Neuronal stem cell (in vitro differentiated cells): ENCODE data around the gene PIK3R1.

Experiments used
- DNase-seq: peaks from one replicate; pipeline ENCODE4 v3.0.0-alpha.2; 2013; ENCODE audit warnings: low spot score
- H2AFZ ChIP-seq: one replicate; pipeline ENCODE4 v1.6.1; 2013; ENCODE audit warnings: mild to moderate bottlenecking, low read length, inconsistent platforms
- H2AK5ac ChIP-seq: 2 replicates; pipeline ENCODE4 v1.6.1; 2013; ENCODE audit warnings: low read depth, mild to moderate bottlenecking, inconsistent platforms, low read length, moderate library complexity, mixed read lengths
- H2BK120ac ChIP-seq: 2 replicates; pipeline ENCODE4 v1.6.1; 2013; ENCODE audit warnings: low read depth, mild to moderate bottlenecking, inconsistent platforms, low read length, moderate library complexity, mixed read lengths
- H2BK12ac ChIP-seq: one replicate; pipeline ENCODE4 v1.6.1; 2013; ENCODE audit warnings: low read length, inconsistent platforms
- H2BK15ac ChIP-seq: 2 replicates; pipeline ENCODE4 v1.6.1; 2013; ENCODE audit warnings: mild to moderate bottlenecking, low read length, inconsistent platforms, mixed read lengths
- H2BK5ac ChIP-seq: one replicate; pipeline ENCODE4 v1.6.1; 2013; ENCODE audit warnings: inconsistent platforms, mild to moderate bottlenecking, low read length, moderate library complexity
- H3K14ac ChIP-seq: one replicate; pipeline ENCODE4 v1.6.1; 2013; ENCODE audit warnings: low read length, inconsistent platforms
- H3K18ac ChIP-seq: 2 replicates; pipeline ENCODE4 v1.6.1; 2013; ENCODE audit warnings: low read length, inconsistent platforms
- H3K23ac ChIP-seq: 2 replicates; pipeline ENCODE4 v1.6.1; 2013; ENCODE audit warnings: low read depth, mild to moderate bottlenecking, mixed read lengths, low read length, inconsistent platforms; ENCODE audit not compliant: poor library complexity
- H3K27ac ChIP-seq: replicated peaks from 3 replicates; pipeline ENCODE4 v1.5.1; 2013; ENCODE audit warnings: low read length, inconsistent platforms
- H3K27me3 ChIP-seq, 3 experiments: 2 replicates each; pipeline ENCODE4 v1.6.1; 2013; ENCODE audit warnings: low read length in 3 of 3, mild to moderate bottlenecking in 2 of 3, inconsistent platforms in 1 of 3, low read depth in 1 of 3, mixed read lengths in 1 of 3, moderate library complexity in 1 of 3; ENCODE audit not compliant: control insufficient read depth in 3 of 3, insufficient read depth in 3 of 3
- H3K36me3 ChIP-seq, 2 donors: replicated peaks in 1 of 2; 2 replicates each; pipeline ENCODE4 v1.6.1; 2013; ENCODE audit warnings: low read length in 2 of 2; ENCODE audit not compliant: control insufficient read depth in 2 of 2, insufficient read depth in 2 of 2
- H3K4ac ChIP-seq: 2 replicates; pipeline ENCODE4 v1.6.1; 2013; ENCODE audit warnings: inconsistent platforms, mild to moderate bottlenecking, low read length, moderate library complexity
- H3K4me1 ChIP-seq, 2 donors: 1 replicate in 1 of 2; 2 replicates in 1 of 2; pipeline ENCODE4 v1.6.1; 2013; ENCODE audit warnings: low read length in 2 of 2, low read depth in 1 of 2; ENCODE audit not compliant: control insufficient read depth in 2 of 2, insufficient read depth in 1 of 2
- H3K4me2 ChIP-seq: one replicate; pipeline ENCODE4 v1.6.1; 2013; ENCODE audit warnings: mild to moderate bottlenecking, low read length, inconsistent platforms; ENCODE audit not compliant: insufficient read depth, poor library complexity, severe bottlenecking
- H3K4me3 ChIP-seq, 2 donors: 2 replicates each; pipeline ENCODE4 v1.5.1; 2013; ENCODE audit warnings: low read length in 2 of 2, mild to moderate bottlenecking in 2 of 2, inconsistent platforms in 1 of 2, moderate library complexity in 1 of 2
- H3K79me1 ChIP-seq: one replicate; pipeline ENCODE4 v1.6.1; 2013; ENCODE audit warnings: low read depth, mild to moderate bottlenecking, inconsistent platforms, low read length, moderate library complexity
- H3K9ac ChIP-seq: one replicate; pipeline ENCODE4 v1.6.1; 2013; ENCODE audit warnings: mild to moderate bottlenecking, low read depth, low read length, inconsistent platforms; ENCODE audit not compliant: poor library complexity
- H3K9me3 ChIP-seq, 2 donors: replicated peaks in 1 of 2; 2 replicates each; pipeline versions ENCODE3 to v1.6.1; 2013; ENCODE audit warnings: low read length in 2 of 2, mild to moderate bottlenecking in 2 of 2, inconsistent platforms in 1 of 2, low read depth in 1 of 2, mixed read lengths in 1 of 2, moderate library complexity in 1 of 2; ENCODE audit not compliant: control insufficient read depth in 2 of 2, insufficient read depth in 1 of 2
- H4K8ac ChIP-seq: one replicate; pipeline ENCODE4 v1.6.1; 2013; ENCODE audit warnings: low read depth, mild to moderate bottlenecking, inconsistent platforms, low read length, moderate library complexity
- H4K91ac ChIP-seq: one replicate; pipeline ENCODE4 v1.6.1; 2013; ENCODE audit warnings: low read length, low read depth, mild to moderate bottlenecking, inconsistent platforms; ENCODE audit not compliant: poor library complexity
- WGBS, 2 donors: extraction: QIAGEN DNeasy Blood & Tissue Kit; methylation state at CpG; one replicate each; pipeline ENCODE4 v1.1.7; 2013; ENCODE audit warnings: missing lambda C conversion rate in 2 of 2, mixed read lengths in 1 of 2; ENCODE audit not compliant: insufficient read length in 2 of 2, insufficient replicate concordance in 1 of 2; ENCODE audit errors: extremely low coverage in 2 of 2; 5-methylcytosine and 5-hydroxymethylcytosine counted together

Gene PIK3R1

GRCh38 chr5:68225911-68226545 lies 10.5 kb downstream of the PIK3R1 start:
- Histone ChIP-seq H2BK12ac (no peak overlapping the region), H2AFZ (no peak overlapping the region), H3K79me1 (peaks cover 2% of the 10 kb centered on the region), H3K9ac (no peak overlapping the region), H3K23ac (no peak overlapping the region), H4K91ac (no peak overlapping the region), H4K8ac (no peak overlapping the region), H3K9me3 (peaks cover 0 to 5% of the 10 kb centered on the region in 2 donors), H3K27ac (no peak overlapping the region), H2BK5ac (no peak overlapping the region), H3K36me3 (peaks cover 14 to 56% of the 10 kb centered on the region in 2 donors), H3K14ac (no peak overlapping the region), H2BK15ac (no peak overlapping the region), H3K4me1 (peaks cover 0 to 6% of the 10 kb centered on the region in 2 donors), H2BK120ac (no peak overlapping the region), H3K4me3 (no peak overlapping the region), H3K4ac (no peak overlapping the region), H3K18ac (no peak overlapping the region), H3K27me3 (no peaks in the 10 kb centered on the region), H3K4me2 (no peak overlapping the region), H2AK5ac (no peak overlapping the region)
- WGBS, 2 donors: no CpG with 5 or more reads among the region's 15 CpGs
- DNase-seq: no peak

GRCh38 chr5:68226546-68227073 lies 11.1 kb downstream of the PIK3R1 start:
- no peak for DNase-seq
- Histone ChIP-seq H3K4me3 (no peak overlapping the region), H3K23ac (no peak overlapping the region), H3K79me1 (peaks cover 2% of the 10 kb centered on the region), H3K9me3 (no peaks in the 10 kb centered on the region), H3K14ac (no peak overlapping the region), H3K27ac (no peak overlapping the region), H2AFZ (no peak overlapping the region), H3K4me1 (peaks cover 0 to 6% of the 10 kb centered on the region in 2 donors), H2BK12ac (no peak overlapping the region), H3K18ac (no peak overlapping the region), H3K4ac (no peak overlapping the region), H2AK5ac (no peak overlapping the region), H3K4me2 (no peak overlapping the region), H3K36me3 (peaks cover 14 to 61% of the 10 kb centered on the region in 2 donors), H4K91ac (no peak overlapping the region), H3K27me3 (no peaks in the 10 kb centered on the region), H2BK5ac (no peak overlapping the region), H4K8ac (no peak overlapping the region), H2BK120ac (no peak overlapping the region), H3K9ac (no peak overlapping the region), H2BK15ac (no peak overlapping the region)
- no CpG with 5 or more reads among the region's 8 CpGs for WGBS, 2 donors

GRCh38 chr5:68227532-68228160 lies 12.1 kb downstream of the PIK3R1 start:
- Histone ChIP-seq H3K14ac (no peak overlapping the region), H2BK5ac (no peak overlapping the region), H3K4me2 (no peak overlapping the region), H3K23ac (no peak overlapping the region), H3K27me3 (no peaks in the 10 kb centered on the region), H2BK12ac (no peak overlapping the region), H3K18ac (no peak overlapping the region), H4K8ac (no peak overlapping the region), H2BK15ac (no peak overlapping the region), H3K4ac (no peak overlapping the region), H3K4me1 (peaks cover 6 to 8% of the 10 kb centered on the region in 2 donors), H2AK5ac (no peak overlapping the region), H3K79me1 (peaks cover 2% of the 10 kb centered on the region), H3K9ac (no peak overlapping the region), H3K27ac (no peak overlapping the region), H3K36me3 (peaks cover 14 to 63% of the 10 kb centered on the region in 2 donors), H3K9me3 (no peaks in the 10 kb centered on the region), H2BK120ac (no peak overlapping the region), H3K4me3 (no peak overlapping the region), H4K91ac (no peak overlapping the region), H2AFZ (no peak overlapping the region)
- DNase-seq: no peak
- no CpG with 5 or more reads among the region's 7 CpGs for WGBS, 2 donors

GRCh38 chr5:68229416-68229815 lies 13.9 kb downstream of the PIK3R1 start:
- no peak for DNase-seq

More at GRCh38 chr5:68229416-68229815, 13.9 kb downstream of the PIK3R1 start:
- H3K23ac ChIP-seq: no peak overlapping the region
- no peak overlapping the region for H3K4me3 ChIP-seq
- H2BK5ac ChIP-seq: no peak overlapping the region
- H2BK12ac ChIP-seq: no peak overlapping the region
- H3K27ac ChIP-seq: no peak overlapping the region
- no peak overlapping the region for H3K18ac ChIP-seq
- no peak overlapping the region for H3K9ac ChIP-seq
- H3K4me2 ChIP-seq: no peak overlapping the region
- no peak overlapping the region for H3K4ac ChIP-seq
- H4K8ac ChIP-seq: no peak overlapping the region
- no peak overlapping the region for H2AK5ac ChIP-seq
- no peak overlapping the region for H2BK120ac ChIP-seq
- H3K27me3 ChIP-seq: no peaks in the 10 kb centered on the region
- H3K9me3 ChIP-seq: no peaks in the 10 kb centered on the region
- H3K4me1 ChIP-seq: peaks cover 6% of the 10 kb centered on the region in 2 donors
- WGBS, 2 donors: no CpG with 5 or more reads among the region's 4 CpGs
- peaks cover 2% of the 10 kb centered on the region for H3K79me1 ChIP-seq
- H2AFZ ChIP-seq: no peak overlapping the region
- no peak overlapping the region for H2BK15ac ChIP-seq
- H4K91ac ChIP-seq: no peak overlapping the region
- no peak overlapping the region for H3K14ac ChIP-seq
- peaks cover 14 to 66% of the 10 kb centered on the region in 2 donors for H3K36me3 ChIP-seq
